ENCODE results near the gene PTPRN.

Gene PTPRN

DNA sequence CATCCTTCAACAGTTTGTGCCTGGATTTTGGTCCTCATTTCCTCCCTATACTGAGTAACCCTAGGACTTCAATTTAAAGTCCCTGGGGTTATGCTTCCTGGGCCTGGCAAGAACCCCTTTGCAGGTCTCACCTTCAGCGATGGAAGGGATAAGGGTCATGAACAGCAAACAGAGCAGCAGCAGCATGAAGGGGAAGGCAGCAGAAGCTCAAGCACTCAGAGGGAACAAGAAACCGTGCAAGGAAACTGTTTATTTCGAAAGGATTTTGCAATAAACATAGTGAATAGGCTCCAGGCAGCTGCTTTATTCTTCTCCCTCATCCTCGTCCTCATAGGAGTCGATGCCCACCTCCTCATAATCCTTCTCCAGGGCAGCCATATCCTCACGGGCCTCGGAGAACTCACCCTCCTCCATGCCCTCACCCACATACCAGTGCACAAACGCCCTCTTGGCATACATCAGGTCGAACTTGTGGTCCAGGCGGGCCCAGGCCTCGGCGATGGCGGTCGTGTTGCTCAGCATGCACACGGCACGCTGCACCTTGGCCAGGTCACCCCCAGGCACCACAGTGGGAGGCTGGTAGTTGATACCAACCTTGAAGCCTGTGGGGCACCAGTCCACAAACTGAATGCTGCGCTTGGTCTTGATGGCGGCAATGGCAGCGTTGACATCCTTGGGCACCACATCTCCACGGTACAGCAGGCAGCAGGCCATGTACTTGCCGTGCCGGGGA lies 59.0 kb downstream of the PTPRN start:
- Histone ChIP-seq H3K4me1 (ENCODE audit: control insufficient read depth, insufficient read depth, low read length, poor library complexity, severe bottlenecking) (peaks cover 42% of the 10 kb centered on the region), H3K36me3 (ENCODE audit: control insufficient read depth, insufficient read depth, low read length) (peaks cover 18% of the 10 kb centered on the region), H3K27ac (ENCODE audit: low read depth, low read length, severe bottlenecking) (peak overlapping the region; percentile 85), H3K4me3 (ENCODE audit: extremely low read depth, insufficient read depth, low read length, poor library complexity, severe bottlenecking) (no peak overlapping the region), H3K9me3 (ENCODE audit: control insufficient read depth, low read length) (no peaks in the 10 kb centered on the region)
- 92 to 94% methylated on average over 22 of the region's 22 CpGs for WGBS, 2 experiments (ENCODE audit: insufficient coverage in 2 of 2)

DNA sequence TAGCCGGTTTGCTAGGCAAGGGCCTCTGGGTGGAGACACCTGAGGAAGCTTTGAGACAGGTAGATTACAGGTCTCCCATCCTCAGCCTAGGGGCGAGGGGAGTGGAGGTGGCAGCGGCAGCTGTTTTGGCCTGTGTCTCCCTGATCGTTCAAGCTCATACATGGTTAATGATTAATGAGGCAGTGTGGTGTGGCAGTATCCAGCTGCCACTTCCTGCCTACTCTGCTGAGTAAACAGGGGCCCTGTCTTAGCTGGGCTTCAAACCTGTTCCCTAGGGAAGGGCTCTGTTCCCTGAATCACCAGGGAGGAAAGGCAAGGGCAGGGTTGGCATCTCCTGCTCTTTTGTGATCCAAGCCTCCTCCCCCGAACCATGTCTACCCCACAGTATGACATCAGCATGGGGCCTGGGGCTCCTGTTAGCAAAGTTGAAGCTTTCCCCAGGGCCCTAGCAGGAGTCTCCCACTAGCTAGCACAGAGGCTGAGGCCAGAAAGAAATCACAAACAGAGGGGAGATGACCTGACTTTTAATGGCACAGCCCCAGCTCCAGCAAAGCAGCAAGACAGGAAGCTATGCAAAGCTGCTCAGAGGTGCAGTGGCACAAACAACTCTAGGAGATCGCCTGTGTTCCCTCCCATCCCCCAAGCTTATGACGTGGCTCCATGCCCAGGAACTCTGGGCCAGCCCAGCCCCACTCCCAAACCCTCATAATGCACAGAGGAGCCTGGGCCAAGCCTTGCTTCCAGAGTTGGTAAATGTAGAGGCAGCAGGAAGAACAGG lies 59.8 kb downstream of the PTPRN start:
- WGBS, 2 experiments (ENCODE audit: insufficient coverage in 2 of 2), result 44 to 79% methylated on average over 3 to 4 of the region's 7 CpGs
- Histone ChIP-seq H3K27ac (ENCODE audit: low read depth, low read length, severe bottlenecking) (peak overlapping the region; percentile 85), H3K9me3 (ENCODE audit: control insufficient read depth, low read length) (no peaks in the 10 kb centered on the region), H3K36me3 (ENCODE audit: control insufficient read depth, insufficient read depth, low read length) (peaks cover 18% of the 10 kb centered on the region), H3K4me1 (ENCODE audit: control insufficient read depth, insufficient read depth, low read length, poor library complexity, severe bottlenecking) (peaks cover 45% of the 10 kb centered on the region), H3K4me3 (ENCODE audit: extremely low read depth, insufficient read depth, low read length, poor library complexity, severe bottlenecking) (no peak overlapping the region)

GRCh38 chr2:219248845-219249202 lies 60.4 kb downstream of the PTPRN start:
- WGBS, 2 experiments (ENCODE audit: insufficient coverage in 2 of 2), result 100% methylated on average over 2 of the region's 2 CpGs
- no peak overlapping the region for H3K4me3 ChIP-seq (ENCODE audit: extremely low read depth, insufficient read depth, low read length, poor library complexity, severe bottlenecking)
- H3K36me3 ChIP-seq (ENCODE audit: control insufficient read depth, insufficient read depth, low read length), result peaks cover 18% of the 10 kb centered on the region
- peak overlapping the region; percentile 85 for H3K27ac ChIP-seq (ENCODE audit: low read depth, low read length, severe bottlenecking)
- no peaks in the 10 kb centered on the region for H3K9me3 ChIP-seq (ENCODE audit: control insufficient read depth, low read length)
- H3K4me1 ChIP-seq (ENCODE audit: control insufficient read depth, insufficient read depth, low read length, poor library complexity, severe bottlenecking), result peaks cover 42% of the 10 kb centered on the region

DNA sequence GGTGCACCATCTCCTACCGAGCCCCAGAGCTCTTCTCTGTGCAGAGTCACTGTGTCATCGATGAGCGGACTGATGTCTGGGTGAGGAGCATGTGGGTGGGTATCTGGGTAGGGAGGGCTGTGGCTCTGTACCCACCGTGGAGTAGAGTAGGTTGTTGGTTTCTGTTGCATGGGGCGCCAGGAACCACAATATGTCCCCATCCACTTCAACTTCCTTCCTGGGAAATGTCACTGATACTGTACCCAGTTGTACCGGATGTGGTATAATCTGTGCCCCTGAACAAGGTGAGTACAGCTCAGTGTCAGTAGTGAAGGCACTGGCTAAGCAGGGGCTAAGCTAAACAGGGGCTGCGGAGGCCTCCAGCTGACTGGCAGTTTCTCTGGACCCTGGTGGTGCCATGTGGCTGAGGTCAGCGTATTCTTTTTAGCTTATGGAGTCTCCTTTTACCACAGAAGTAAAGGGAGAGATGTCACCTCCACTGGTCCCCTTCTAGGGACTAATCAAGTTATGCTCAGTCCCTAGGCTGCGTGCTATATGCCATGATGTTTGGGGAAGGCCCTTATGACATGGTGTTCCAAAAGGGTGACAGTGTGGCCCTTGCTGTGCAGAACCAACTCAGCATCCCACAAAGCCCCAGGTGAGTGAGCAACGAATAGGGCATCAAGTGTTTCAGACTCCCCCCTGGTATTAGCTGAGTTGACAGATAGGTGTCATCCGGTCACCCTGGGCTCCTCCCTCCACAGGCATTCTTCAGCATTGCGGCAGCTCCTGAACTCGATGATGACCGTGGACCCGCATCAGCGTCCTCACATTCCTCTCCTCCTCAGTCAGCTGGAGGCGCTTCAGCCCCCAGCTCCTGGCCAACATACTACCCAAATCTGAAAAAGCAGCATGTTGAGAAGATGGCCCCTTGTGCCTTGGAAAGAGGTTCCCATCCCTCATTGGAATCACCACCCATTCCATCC lies 61.2 kb downstream of the PTPRN start:
- H3K36me3 ChIP-seq (ENCODE audit: control insufficient read depth, insufficient read depth, low read length), result peaks cover 18% of the 10 kb centered on the region
- peaks cover 34% of the 10 kb centered on the region for H3K4me1 ChIP-seq (ENCODE audit: control insufficient read depth, insufficient read depth, low read length, poor library complexity, severe bottlenecking)

DNA sequence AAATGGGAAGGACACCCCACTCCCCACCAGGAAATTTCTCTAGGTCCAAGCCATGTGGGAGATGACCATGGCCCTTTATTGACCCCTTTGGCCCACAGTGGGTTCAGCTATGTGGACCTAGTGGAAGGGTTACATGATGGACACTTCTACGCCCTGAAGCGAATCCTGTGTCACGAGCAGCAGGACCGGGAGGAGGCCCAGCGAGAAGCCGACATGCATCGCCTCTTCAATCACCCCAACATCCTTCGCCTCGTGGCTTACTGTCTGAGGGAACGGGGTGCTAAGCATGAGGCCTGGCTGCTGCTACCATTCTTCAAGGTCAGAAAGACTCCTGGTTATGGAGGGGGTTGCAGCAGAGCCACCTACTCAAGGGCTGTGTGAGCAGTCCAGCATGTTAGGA lies 62.6 kb downstream of the PTPRN start:
- no peaks in the 10 kb centered on the region for H3K9me3 ChIP-seq (ENCODE audit: control insufficient read depth, low read length)
- WGBS, 2 experiments (ENCODE audit: insufficient coverage in 2 of 2), result 97 to 100% methylated on average over 10 of the region's 10 CpGs
- peak overlapping the region; percentile 89 for H3K4me3 ChIP-seq (ENCODE audit: extremely low read depth, insufficient read depth, low read length, poor library complexity, severe bottlenecking)
- no peak overlapping the region for H3K27ac ChIP-seq (ENCODE audit: low read depth, low read length, severe bottlenecking)
- H3K4me1 ChIP-seq (ENCODE audit: control insufficient read depth, insufficient read depth, low read length, poor library complexity, severe bottlenecking), result peaks cover 28% of the 10 kb centered on the region
- H3K36me3 ChIP-seq (ENCODE audit: control insufficient read depth, insufficient read depth, low read length), result peaks cover 18% of the 10 kb centered on the region

More for the DNA sequence above, 61.2 kb downstream of the PTPRN start:
- Histone ChIP-seq H3K9me3 (ENCODE audit: control insufficient read depth, low read length) (no peaks in the 10 kb centered on the region), H3K4me3 (ENCODE audit: extremely low read depth, insufficient read depth, low read length, poor library complexity, severe bottlenecking) (no peak overlapping the region), H3K27ac (ENCODE audit: low read depth, low read length, severe bottlenecking) (no peak overlapping the region)
- WGBS, 2 experiments (ENCODE audit: insufficient coverage in 2 of 2), result 93% methylated on average over 13 to 14 of the region's 17 CpGs

GRCh38 chr2:219245899-219246230 lies 63.3 kb downstream of the PTPRN start:
- H3K4me1 ChIP-seq (ENCODE audit: control insufficient read depth, insufficient read depth, low read length, poor library complexity, severe bottlenecking), result peaks cover 24% of the 10 kb centered on the region
- peaks cover 18% of the 10 kb centered on the region for H3K36me3 ChIP-seq (ENCODE audit: control insufficient read depth, insufficient read depth, low read length)
- no peaks in the 10 kb centered on the region for H3K9me3 ChIP-seq (ENCODE audit: control insufficient read depth, low read length)
- peak overlapping the region; percentile 89 for H3K4me3 ChIP-seq (ENCODE audit: extremely low read depth, insufficient read depth, low read length, poor library complexity, severe bottlenecking)
- H3K27ac ChIP-seq (ENCODE audit: low read depth, low read length, severe bottlenecking), result peak overlapping the region; percentile 97
- WGBS, 2 experiments (ENCODE audit: insufficient coverage in 2 of 2), result 26 to 32% methylated on average over 8 to 9 of the region's 10 CpGs

GRCh38 chr2:219245148-219245898 lies 63.9 kb downstream of the PTPRN start, which contains the start of the genes GLB1L and STK16:
TSS of gene GLB1L (minus strand) at chr2:219245444. CDS start at chr2:219243573, 1,871 bp downstream.
TSS of gene STK16 (plus strand) at chr2:219245479. CDS start at chr2:219246000, 521 bp downstream.
- WGBS, 2 experiments (ENCODE audit: insufficient coverage in 2 of 2), result 1 to 2% methylated on average over 38 to 41 of the region's 46 CpGs
- peaks cover 24% of the 10 kb centered on the region for H3K4me1 ChIP-seq (ENCODE audit: control insufficient read depth, insufficient read depth, low read length, poor library complexity, severe bottlenecking)
- no peaks in the 10 kb centered on the region for H3K9me3 ChIP-seq (ENCODE audit: control insufficient read depth, low read length)
- peak within 1 kb of the TSS; percentile 97 for H3K27ac ChIP-seq (ENCODE audit: low read depth, low read length, severe bottlenecking)
- H3K36me3 ChIP-seq (ENCODE audit: control insufficient read depth, insufficient read depth, low read length), result peaks cover 18% of the 10 kb centered on the region
- H3K4me3 ChIP-seq (ENCODE audit: extremely low read depth, insufficient read depth, low read length, poor library complexity, severe bottlenecking), result peak within 1 kb of the TSS; percentile 89

DNA sequence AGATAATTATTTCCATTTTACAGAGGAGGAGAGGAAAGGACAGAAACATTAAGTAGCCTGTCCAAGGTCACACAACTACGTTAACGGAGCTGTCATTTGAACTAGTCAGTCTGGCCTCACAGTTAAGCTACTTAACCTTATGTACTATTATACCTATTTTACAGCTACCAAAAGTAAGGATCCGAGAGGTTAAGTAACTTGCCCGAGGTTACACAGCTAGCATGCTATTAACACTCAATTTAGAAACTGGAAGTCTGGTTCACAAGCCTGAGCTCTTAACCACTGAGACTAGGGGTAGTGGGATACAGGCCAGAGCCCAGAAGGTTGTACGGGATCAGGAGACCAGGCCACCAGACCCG lies 64.4 kb downstream of the PTPRN start:
- Histone ChIP-seq H3K36me3 (ENCODE audit: control insufficient read depth, insufficient read depth, low read length) (peaks cover 18% of the 10 kb centered on the region), H3K27ac (ENCODE audit: low read depth, low read length, severe bottlenecking) (peak overlapping the region; percentile 97), H3K4me1 (ENCODE audit: control insufficient read depth, insufficient read depth, low read length, poor library complexity, severe bottlenecking) (peaks cover 20% of the 10 kb centered on the region), H3K4me3 (ENCODE audit: extremely low read depth, insufficient read depth, low read length, poor library complexity, severe bottlenecking) (peak overlapping the region; percentile 89), H3K9me3 (ENCODE audit: control insufficient read depth, low read length) (no peaks in the 10 kb centered on the region)
- WGBS, 2 experiments (ENCODE audit: insufficient coverage in 2 of 2), result 45 to 51% methylated on average over 5 of the region's 6 CpGs

GRCh38 chr2:219243291-219243761 lies 65.9 kb downstream of the PTPRN start:
- 96 to 97% methylated on average over 22 to 28 of the region's 28 CpGs for WGBS, 2 experiments (ENCODE audit: insufficient coverage in 2 of 2)
- no peaks in the 10 kb centered on the region for H3K9me3 ChIP-seq (ENCODE audit: control insufficient read depth, low read length)
- H3K4me1 ChIP-seq (ENCODE audit: control insufficient read depth, insufficient read depth, low read length, poor library complexity, severe bottlenecking), result peaks cover 9% of the 10 kb centered on the region
- no peak overlapping the region for H3K27ac ChIP-seq (ENCODE audit: low read depth, low read length, severe bottlenecking)
- no peak overlapping the region for H3K4me3 ChIP-seq (ENCODE audit: extremely low read depth, insufficient read depth, low read length, poor library complexity, severe bottlenecking)
- peaks cover 26% of the 10 kb centered on the region for H3K36me3 ChIP-seq (ENCODE audit: control insufficient read depth, insufficient read depth, low read length)

Data from mesodermal cell (in vitro differentiated cells).